Testis (tissue), 2 donors: Measurements from ENCODE around the gene SLC1A6.

Experiments
- CTCF ChIP-seq, 3 experiments: fragments of 450-650 bp in 2 of 3; fragments of 200-600 bp in 1 of 3; sonication (generic) in 1 of 3; IDR thresholded peaks; one replicate each; pipeline ENCODE4 v1.5.1; 2016 to 2019; ENCODE audit warnings: antibody characterized with exemption in 3 of 3, mild to moderate bottlenecking in 2 of 3, moderate library complexity in 1 of 3
- POLR2A ChIP-seq: fragments of 450-650 bp; IDR thresholded peaks from one replicate; pipeline ENCODE4 v1.6.1; 2017; ENCODE audit warnings: antibody characterized with exemption, mild to moderate bottlenecking, moderate library complexity

DNA sequence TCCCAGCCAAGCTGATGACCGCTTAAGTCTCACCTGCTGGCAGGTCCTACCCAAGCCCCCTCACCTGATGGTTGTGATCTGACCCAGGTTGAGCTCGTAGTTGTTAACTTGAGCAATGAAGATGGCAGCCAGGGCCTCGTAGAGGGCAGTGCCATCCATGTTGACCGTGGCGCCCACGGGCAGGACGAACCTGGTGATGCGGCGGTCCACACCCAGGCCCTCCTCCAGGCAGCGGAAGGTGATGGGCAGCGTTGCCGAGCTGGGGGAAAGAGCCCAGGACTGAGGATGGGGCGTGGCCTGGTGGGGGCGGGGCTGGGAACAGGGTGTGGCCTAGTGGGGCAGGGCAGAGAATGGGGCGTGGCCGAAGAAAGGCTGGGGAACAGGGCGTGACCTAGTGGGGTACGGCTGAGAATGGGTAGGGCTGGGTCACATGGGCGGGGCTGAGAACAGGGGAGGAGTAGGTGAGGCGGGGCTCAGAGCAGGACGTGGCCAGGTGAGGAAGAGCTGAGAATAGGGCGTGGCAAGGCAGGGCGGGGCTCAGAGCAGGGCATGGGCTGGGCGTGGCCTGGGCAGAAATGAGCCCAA lies 25.5 kb downstream of the SLC1A6 start:
- TF ChIP-seq CTCF (IDR thresholded peaks at IDR 0.05) (no peak), POLR2A (no peak)
